ENCODE results near the gene SYNGR2. TPM values are rescaled to one million over a fixed set of nuclear protein-coding genes. Genes with fewer than 3 reads are reported as not detected.

SYNGR2 gene
- 107 and 126 TPM in 2 replicates for total RNA-seq
- polyA plus RNA-seq = 262 and 269 TPM in 2 replicates

- TF ChIP-seq CTCF (IDR thresholded peaks at IDR 0.05; ENCODE audit: low read depth, low read length) = no peak
- Histone ChIP-seq H3K4me1 (ENCODE audit: low read depth) (peaks cover 14% of the 10 kb centered on the region), H3K4me3 (peak within 1 kb of the TSS; percentile 71), H3K27me3 (no peaks in the 10 kb centered on the region), H3K36me3 (peaks cover 2% of the 10 kb centered on the region), H3K9me3 (ENCODE audit: low read depth) (no peaks in the 10 kb centered on the region), H3K27ac (peak within 1 kb of the TSS; percentile 82)
- peak; percentile 54 to 93 for DNase-seq (ENCODE audit: low read depth in 1 of 2, low spot score in 1 of 2)
Observed at GRCh38 chr17:78168242-78168902, at the start of gene SYNGR2. TSS of gene SYNGR2 (plus strand) at chr17:78168581. CDS start at chr17:78168617, 36 bp downstream.

- Histone ChIP-seq H3K4me3 (no peak overlapping the region), H3K27ac (no peak overlapping the region), H3K27me3 (no peaks in the 10 kb centered on the region), H3K36me3 (peaks cover 16% of the 10 kb centered on the region), H3K4me1 (ENCODE audit: low read depth) (no peaks in the 10 kb centered on the region), H3K9me3 (ENCODE audit: low read depth) (no peaks in the 10 kb centered on the region)
- no peak for DNase-seq (ENCODE audit: low read depth in 1 of 2, low spot score in 1 of 2)
- TF ChIP-seq CTCF (IDR thresholded peaks at IDR 0.05; ENCODE audit: low read depth, low read length) = no peak
Observed at GRCh38 chr17:78118801-78119241, 49.6 kb upstream of the SYNGR2 start.

- H3K27me3 ChIP-seq = no peaks in the 10 kb centered on the region
- no peak for DNase-seq (ENCODE audit: low read depth in 1 of 2, low spot score in 1 of 2)
- peaks cover under 1% of the 10 kb centered on the region for H3K4me1 ChIP-seq (ENCODE audit: low read depth)
- H3K27ac ChIP-seq = no peak overlapping the region
- H3K4me3 ChIP-seq = no peak overlapping the region
- peaks cover 19% of the 10 kb centered on the region for H3K36me3 ChIP-seq
- TF ChIP-seq CTCF (IDR thresholded peaks at IDR 0.05; ENCODE audit: low read depth, low read length) = no peak
- no peaks in the 10 kb centered on the region for H3K9me3 ChIP-seq (ENCODE audit: low read depth)
Observed at GRCh38 chr17:78120537-78120936, 47.8 kb upstream of the SYNGR2 start.

GRCh38 chr17:78120971-78121800 is 47.2 kb upstream of the SYNGR2 start:
- Histone ChIP-seq H3K4me1 (ENCODE audit: low read depth) (peaks cover 5% of the 10 kb centered on the region), H3K9me3 (ENCODE audit: low read depth) (no peaks in the 10 kb centered on the region), H3K4me3 (no peak overlapping the region), H3K27me3 (no peaks in the 10 kb centered on the region), H3K36me3 (peaks cover 19% of the 10 kb centered on the region), H3K27ac (no peak overlapping the region)
- TF ChIP-seq CTCF (IDR thresholded peaks at IDR 0.05; ENCODE audit: low read depth, low read length) = no peak
- DNase-seq (ENCODE audit: low read depth in 1 of 2, low spot score in 1 of 2) = no peak

- DNase-seq (ENCODE audit: low read depth in 1 of 2, low spot score in 1 of 2) = no peak
- Histone ChIP-seq H3K27me3 (no peaks in the 10 kb centered on the region), H3K27ac (no peak overlapping the region), H3K4me1 (ENCODE audit: low read depth) (peaks cover 11% of the 10 kb centered on the region), H3K36me3 (peaks cover 19% of the 10 kb centered on the region), H3K9me3 (ENCODE audit: low read depth) (no peaks in the 10 kb centered on the region), H3K4me3 (no peak overlapping the region)
- TF ChIP-seq CTCF (IDR thresholded peaks at IDR 0.05; ENCODE audit: low read depth, low read length) = no peak
Observed at GRCh38 chr17:78121801-78122215, 46.6 kb upstream of the SYNGR2 start.

All from cardiac muscle cell (in vitro differentiated cells and primary cell).